Measurements from ENCODE around the gene RNF214. TPM values are rescaled to one million over a fixed set of nuclear protein-coding genes. Genes with fewer than 3 reads are reported as not detected.
A peak's percentile ranks its signal among the peaks of the same experiment; 100 is the strongest.
"Not testable (repeated sequence)": the region's sequence is repeated elsewhere in the genome, so short reads cannot be mapped to it uniquely, and the experiment has no call there.

The RNF214 gene
- total and polyA plus RNA-seq, 2 of the 13 experiments (the other 11 are each of a cell fraction or from before 2014, with no cell fraction given), result 10.7 to 12.6 TPM

DNA sequence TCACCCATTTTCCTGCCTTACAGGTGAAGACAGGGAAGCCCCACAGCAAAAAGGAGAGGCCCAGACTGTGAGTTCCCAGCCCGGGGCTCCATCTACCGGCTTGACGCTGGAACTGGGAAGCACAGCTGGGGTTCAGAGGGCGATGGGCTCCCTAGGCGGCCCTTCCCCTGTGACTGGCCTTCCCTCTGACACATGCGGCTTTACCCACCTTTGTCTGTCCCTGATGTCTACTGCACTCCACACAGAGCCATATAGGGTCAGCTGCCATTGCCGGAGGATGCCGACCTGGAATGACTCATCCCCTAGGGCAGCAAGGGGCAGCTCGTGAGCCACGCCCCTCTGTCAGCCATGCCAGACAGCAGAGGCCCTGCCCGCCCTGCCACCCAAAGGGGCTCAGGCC lies 25.6 kb upstream of the RNF214 start:
- H3K36me3 ChIP-seq (replicated peaks in 1 of 2; ENCODE audit: control insufficient read depth in 1 of 2, insufficient read depth in 2 of 2, low read length in 2 of 2); H3K4me1 ChIP-seq (ENCODE audit: insufficient read depth, low read length); H4K20me1 ChIP-seq (ENCODE audit: insufficient read depth, low read length); CTCF ChIA-PET (ENCODE audit: low intra/inter-chr PET ratio, low total read pairs); H2AFZ ChIP-seq (ENCODE audit: low read length); H3K4me3 ChIP-seq (replicated peaks in 1 of 3; ENCODE audit: insufficient read depth in 1 of 3, low read depth in 2 of 3, low read length in 3 of 3); H3K27ac ChIP-seq (ENCODE audit: extremely low read length, insufficient read depth, low read length); H3K79me2 ChIP-seq (ENCODE audit: insufficient read depth, low read length); POLR2A ChIA-PET; H3K9me3 ChIP-seq (ENCODE audit: low read length); BruUV-seq (replicated peaks); H3K27me3 ChIP-seq (ENCODE audit: control insufficient read depth in 1 of 2, insufficient read depth in 2 of 2, low read length in 2 of 2); H3K9ac ChIP-seq (ENCODE audit: insufficient read depth, low read depth, low read length): not testable (repeated sequence)
- intact Hi-C loops (cut with micrococcal nuclease; ENCODE audit: unreplicated experiment), result loop anchor here (5.0 kb wide), 1 partner anchor 75 kb away; no protein-coding TSS in a partner anchor
- DNase-seq (ENCODE audit: low spot score) (peak; percentile 47), FAIRE-seq (peak; percentile 84), ATAC-seq (peak; percentile 90)
- TF ChIP-seq ZNF687 (CRISPR knock-in tag; IDR thresholded peaks at IDR 0.05) (peak; percentile 32; the same call in 1 of the 2 replicates), STAG1 (CRISPR knock-in tag; IDR thresholded peaks at IDR 0.05) (peak; percentile 40), ZFY (CRISPR knock-in tag; IDR thresholded peaks at IDR 0.05) (0 out of 2 replicates have a peak, but pooled peaks have one; percentile 17), FOSL2 (CRISPR knock-in tag; IDR thresholded peaks at IDR 0.05) (peak; percentile 22; the same call in 1 of the 2 replicates), SAP130 (CRISPR knock-in tag; IDR thresholded peaks at IDR 0.05; ENCODE audit: low read depth) (peak; percentile 39), CTCF (CRISPR knock-in tag; IDR thresholded peaks at IDR 0.05) (peak; percentile 43)
- TF ChIP-seq, protein P1, sequence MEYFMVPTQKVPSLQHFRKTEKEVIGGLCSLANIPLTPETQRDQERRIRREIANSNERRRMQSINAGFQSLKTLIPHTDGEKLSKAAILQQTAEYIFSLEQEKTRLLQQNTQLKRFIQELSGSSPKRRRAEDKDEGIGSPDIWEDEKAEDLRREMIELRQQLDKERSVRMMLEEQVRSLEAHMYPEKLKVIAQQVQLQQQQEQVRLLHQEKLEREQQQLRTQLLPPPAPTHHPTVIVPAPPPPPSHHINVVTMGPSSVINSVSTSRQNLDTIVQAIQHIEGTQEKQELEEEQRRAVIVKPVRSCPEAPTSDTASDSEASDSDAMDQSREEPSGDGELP (IDR thresholded peaks at IDR 0.05; ENCODE audit: borderline replicate concordance, low read depth), result peak; percentile 51; the same call in 1 of the 2 replicates
- WGBS (ENCODE audit: low lambda C conversion rate), result no CpG with 5 or more reads among the region's 11 CpGs
- in situ Hi-C loops (cut with HindIII; ENCODE audit: extremely low pct_ligation_motif_present, low pct_unique_long_range_greater_than_20kb), result loop anchor here (5.0 kb wide), 1 partner anchor 75 kb away; no protein-coding TSS in a partner anchor
- peak overlapping the region; percentile 32; the same call in 1 of the 2 replicates for H3K4me2 ChIP-seq (ENCODE audit: low read depth, low read length)

GRCh38 chr11:117207481-117207880 lies 25.0 kb upstream of the RNF214 start:
- FAIRE-seq; H3K9ac ChIP-seq (ENCODE audit: insufficient read depth, low read depth, low read length); ATAC-seq: not testable (repeated sequence)

More at GRCh38 chr11:117207481-117207880, 25.0 kb upstream of the RNF214 start:
- intact Hi-C loops (cut with micrococcal nuclease; ENCODE audit: unreplicated experiment), result loop anchor here (5.0 kb wide), 1 partner anchor 75 kb away; no protein-coding TSS in a partner anchor
- POLR2A ChIA-PET; BruUV-seq (replicated peaks); DNase-seq (ENCODE audit: low spot score); H3K4me2 ChIP-seq (ENCODE audit: low read depth, low read length); H3K4me3 ChIP-seq (replicated peaks in 1 of 3; ENCODE audit: insufficient read depth in 1 of 3, low read depth in 2 of 3, low read length in 3 of 3); H3K27me3 ChIP-seq (ENCODE audit: control insufficient read depth in 1 of 2, insufficient read depth in 2 of 2, low read length in 2 of 2); H3K27ac ChIP-seq (ENCODE audit: extremely low read length, insufficient read depth, low read length); H2AFZ ChIP-seq (ENCODE audit: low read length); H4K20me1 ChIP-seq (ENCODE audit: insufficient read depth, low read length); CTCF ChIA-PET (ENCODE audit: low intra/inter-chr PET ratio, low total read pairs); H3K4me1 ChIP-seq (ENCODE audit: insufficient read depth, low read length); H3K79me2 ChIP-seq (ENCODE audit: insufficient read depth, low read length); H3K9me3 ChIP-seq (ENCODE audit: low read length); H3K36me3 ChIP-seq (replicated peaks in 1 of 2; ENCODE audit: control insufficient read depth in 1 of 2, insufficient read depth in 2 of 2, low read length in 2 of 2): not testable (repeated sequence)
- in situ Hi-C loops (cut with HindIII; ENCODE audit: extremely low pct_ligation_motif_present, low pct_unique_long_range_greater_than_20kb), result loop anchor here (5.0 kb wide), 1 partner anchor 75 kb away; no protein-coding TSS in a partner anchor
- 80% methylated on average over 5 of the region's 5 CpGs for WGBS (ENCODE audit: low lambda C conversion rate)

Measured in HepG2 (cell line).